HepG2 (cell line): ENCODE data around the gene KRT16.
"Not testable (repeated sequence)": the region's sequence is repeated elsewhere in the genome, so short reads cannot be mapped to it uniquely, and the experiment has no call there.

Experiments
- HNRNPL ChIP-seq: fragments of 200-400 bp; formaldehyde crosslinking; IDR thresholded peaks from 2 replicates; pipeline ENCODE4 v1.6.1; 2017; ENCODE audit warnings: mild to moderate bottlenecking, low read depth, low read length
- MTF1 ChIP-seq: sonication (generic); formaldehyde crosslinking; IDR thresholded peaks from 2 replicates; pipeline ENCODE4 v1.5.0; 2020; ENCODE audit warnings: missing genetic modification reagents
- TAF1 ChIP-seq: sonication (generic); formaldehyde crosslinking; IDR thresholded peaks from 2 replicates; pipeline ENCODE4 v1.4.0; 2020; ENCODE audit warnings: missing genetic modification reagents
- TCF7 ChIP-seq: sonication (generic); IDR thresholded peaks from 2 replicates; pipeline ENCODE4 v1.6.1; 2016; ENCODE audit warnings: antibody characterized with exemption, low read depth
- TEAD2 ChIP-seq: sonication (generic); formaldehyde crosslinking; IDR thresholded peaks from 2 replicates; pipeline ENCODE4 v1.9.0; 2021; ENCODE audit warnings: missing genetic modification reagents
- ZBTB8A ChIP-seq: sonication (generic); formaldehyde crosslinking; IDR thresholded peaks from 2 replicates; pipeline ENCODE4 v1.4.0; 2020; ENCODE audit warnings: mild to moderate bottlenecking, low read depth, missing genetic modification reagents, borderline replicate concordance
- ZNF776 ChIP-seq: sonication (generic); formaldehyde crosslinking; IDR thresholded peaks from 2 replicates; pipeline ENCODE4 v1.4.0; 2020; ENCODE audit warnings: mild to moderate bottlenecking, missing genetic modification reagents
- TF ChIP-seq, protein P1 (sequence below): sonication (generic); formaldehyde crosslinking; IDR thresholded peaks from 2 replicates; pipeline ENCODE4 v1.5.0; 2020; ENCODE audit warnings: mild to moderate bottlenecking, missing genetic modification reagents, moderate library complexity

DNA sequence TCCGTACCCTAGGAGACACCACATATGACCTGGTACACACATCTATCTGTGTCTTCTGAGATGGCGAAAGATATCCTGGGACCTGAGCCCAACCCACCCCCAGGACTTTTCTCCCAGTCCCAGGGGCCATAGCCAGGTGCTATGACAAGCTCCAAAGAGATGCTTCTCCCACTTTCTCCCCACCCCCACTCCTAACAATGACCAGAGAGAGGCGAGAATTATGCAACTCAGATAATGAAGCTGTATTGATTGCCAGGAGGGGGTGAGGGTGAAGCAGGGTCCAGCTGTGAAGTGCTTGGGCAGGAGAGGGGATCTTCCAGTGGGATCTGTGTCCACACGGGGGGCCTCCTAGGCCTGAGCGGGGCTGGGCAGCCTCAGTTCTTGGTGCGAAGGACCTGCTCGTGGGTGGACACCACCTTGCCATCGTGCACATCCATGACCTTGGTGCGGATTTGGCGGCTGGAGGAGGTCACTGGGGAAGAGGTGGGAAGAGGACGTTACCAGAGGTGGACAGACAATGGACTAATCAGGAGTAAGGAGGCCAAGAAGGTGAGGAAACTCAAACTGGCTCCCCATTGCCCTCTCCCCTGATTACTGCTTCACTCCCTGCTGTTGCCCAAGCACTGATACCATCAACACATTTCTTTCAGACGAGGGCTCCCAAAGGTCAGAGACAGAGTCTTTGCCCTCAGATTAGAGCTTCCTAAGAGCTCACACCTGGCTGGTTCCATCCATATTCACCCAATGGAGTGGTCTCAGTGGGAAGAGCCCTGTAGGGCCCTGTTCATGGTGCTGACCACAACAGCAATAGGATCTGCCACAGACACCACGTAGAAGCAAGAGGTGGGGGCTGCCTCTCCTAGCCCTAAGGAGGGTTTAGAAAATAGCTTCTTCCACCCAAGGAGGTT lies 30.3 kb downstream of the KRT16 start:
- not testable (repeated sequence) for TF ChIP-seq TEAD2 (CRISPR knock-in tag); HNRNPL; TAF1 (CRISPR knock-in tag); MTF1; TCF7; ZBTB8A (CRISPR knock-in tag); ZNF776
- TF ChIP-seq, protein P1, sequence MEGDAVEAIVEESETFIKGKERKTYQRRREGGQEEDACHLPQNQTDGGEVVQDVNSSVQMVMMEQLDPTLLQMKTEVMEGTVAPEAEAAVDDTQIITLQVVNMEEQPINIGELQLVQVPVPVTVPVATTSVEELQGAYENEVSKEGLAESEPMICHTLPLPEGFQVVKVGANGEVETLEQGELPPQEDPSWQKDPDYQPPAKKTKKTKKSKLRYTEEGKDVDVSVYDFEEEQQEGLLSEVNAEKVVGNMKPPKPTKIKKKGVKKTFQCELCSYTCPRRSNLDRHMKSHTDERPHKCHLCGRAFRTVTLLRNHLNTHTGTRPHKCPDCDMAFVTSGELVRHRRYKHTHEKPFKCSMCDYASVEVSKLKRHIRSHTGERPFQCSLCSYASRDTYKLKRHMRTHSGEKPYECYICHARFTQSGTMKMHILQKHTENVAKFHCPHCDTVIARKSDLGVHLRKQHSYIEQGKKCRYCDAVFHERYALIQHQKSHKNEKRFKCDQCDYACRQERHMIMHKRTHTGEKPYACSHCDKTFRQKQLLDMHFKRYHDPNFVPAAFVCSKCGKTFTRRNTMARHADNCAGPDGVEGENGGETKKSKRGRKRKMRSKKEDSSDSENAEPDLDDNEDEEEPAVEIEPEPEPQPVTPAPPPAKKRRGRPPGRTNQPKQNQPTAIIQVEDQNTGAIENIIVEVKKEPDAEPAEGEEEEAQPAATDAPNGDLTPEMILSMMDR (CRISPR knock-in tag) = not testable (repeated sequence)
